Osteocyte (in vitro differentiated cells): ENCODE measurements around the gene MMS19. TPM values are rescaled to one million over a fixed set of nuclear protein-coding genes. Genes with fewer than 3 reads are reported as not detected.

ENCODE experiments used
- DNase-seq: peaks from one replicate; pipeline ENCODE4 v3.0.0; 2021; ENCODE audit warnings: mixed read lengths; ENCODE audit not compliant: unreplicated experiment; ENCODE audit errors: extremely low spot score
- H3K27ac Mint-ChIP-seq: one replicate; pipeline ENCODE4 v1.8.0; 2021; ENCODE audit warnings: mild to moderate bottlenecking, mixed read lengths; ENCODE audit not compliant: unreplicated experiment
- H3K27me3 Mint-ChIP-seq: one replicate; pipeline ENCODE4 v1.8.0; 2021; ENCODE audit warnings: mixed read lengths; ENCODE audit not compliant: unreplicated experiment
- H3K36me3 Mint-ChIP-seq: one replicate; pipeline ENCODE4 v1.8.0; 2021; ENCODE audit warnings: mixed read lengths; ENCODE audit not compliant: unreplicated experiment
- H3K4me1 Mint-ChIP-seq: one replicate; pipeline ENCODE4 v1.8.0; 2021; ENCODE audit warnings: mixed read lengths; ENCODE audit not compliant: unreplicated experiment
- H3K4me3 Mint-ChIP-seq: one replicate; pipeline ENCODE4 v1.8.0; 2021; ENCODE audit warnings: mild to moderate bottlenecking, moderate library complexity, mixed read lengths; ENCODE audit not compliant: unreplicated experiment
- H3K9me3 Mint-ChIP-seq: one replicate; pipeline ENCODE4 v1.8.0; 2021; ENCODE audit warnings: mixed read lengths; ENCODE audit not compliant: unreplicated experiment
- total RNA-seq: library from RNA; stranded (reverse); gene quantifications from 2 replicates; pipeline ENCODE4 v1.2.1, GENCODE V29; 2021
- TF ChIP-seq, protein P1 (sequence below): fragments of 200-600 bp; sonication (generic); IDR thresholded peaks from 2 replicates; pipeline ENCODE4 v1.5.0; 2021; ENCODE audit warnings: antibody characterized with exemption, mild to moderate bottlenecking, moderate library complexity

The MMS19 gene
- total RNA-seq, 1 donor from 2014 or later, result 71.1 TPM

DNA sequence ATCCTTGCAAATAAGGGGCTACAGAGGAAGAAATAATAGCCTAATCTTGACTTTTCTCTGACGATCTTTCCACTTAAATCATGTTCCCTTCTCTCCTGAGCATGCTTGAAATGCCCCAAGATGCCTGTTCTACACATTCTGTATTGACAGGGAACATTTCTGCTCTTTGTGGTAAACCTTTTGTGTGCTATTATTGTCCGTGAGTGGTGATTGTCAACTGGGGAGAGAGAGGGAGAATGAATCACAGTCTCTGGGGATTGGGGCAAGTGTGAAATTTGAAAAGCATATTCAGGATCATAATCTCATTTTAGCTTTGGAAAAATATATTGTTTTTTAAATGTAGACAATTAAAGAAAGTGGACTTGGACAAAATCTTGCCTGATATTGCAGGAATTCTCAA, 21.1 kb upstream of the MMS19 start:
- no peak overlapping the region for H3K4me3 Mint-ChIP-seq
- TF ChIP-seq, protein P1, sequence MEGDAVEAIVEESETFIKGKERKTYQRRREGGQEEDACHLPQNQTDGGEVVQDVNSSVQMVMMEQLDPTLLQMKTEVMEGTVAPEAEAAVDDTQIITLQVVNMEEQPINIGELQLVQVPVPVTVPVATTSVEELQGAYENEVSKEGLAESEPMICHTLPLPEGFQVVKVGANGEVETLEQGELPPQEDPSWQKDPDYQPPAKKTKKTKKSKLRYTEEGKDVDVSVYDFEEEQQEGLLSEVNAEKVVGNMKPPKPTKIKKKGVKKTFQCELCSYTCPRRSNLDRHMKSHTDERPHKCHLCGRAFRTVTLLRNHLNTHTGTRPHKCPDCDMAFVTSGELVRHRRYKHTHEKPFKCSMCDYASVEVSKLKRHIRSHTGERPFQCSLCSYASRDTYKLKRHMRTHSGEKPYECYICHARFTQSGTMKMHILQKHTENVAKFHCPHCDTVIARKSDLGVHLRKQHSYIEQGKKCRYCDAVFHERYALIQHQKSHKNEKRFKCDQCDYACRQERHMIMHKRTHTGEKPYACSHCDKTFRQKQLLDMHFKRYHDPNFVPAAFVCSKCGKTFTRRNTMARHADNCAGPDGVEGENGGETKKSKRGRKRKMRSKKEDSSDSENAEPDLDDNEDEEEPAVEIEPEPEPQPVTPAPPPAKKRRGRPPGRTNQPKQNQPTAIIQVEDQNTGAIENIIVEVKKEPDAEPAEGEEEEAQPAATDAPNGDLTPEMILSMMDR, result no peak
- H3K36me3 Mint-ChIP-seq, result no peaks in the 10 kb centered on the region
- peak overlapping the region; percentile 1 for H3K27ac Mint-ChIP-seq
- no peaks in the 10 kb centered on the region for H3K27me3 Mint-ChIP-seq
- H3K9me3 Mint-ChIP-seq, result no peaks in the 10 kb centered on the region
- peaks cover 34% of the 10 kb centered on the region for H3K4me1 Mint-ChIP-seq
- DNase-seq, result no peak

DNA sequence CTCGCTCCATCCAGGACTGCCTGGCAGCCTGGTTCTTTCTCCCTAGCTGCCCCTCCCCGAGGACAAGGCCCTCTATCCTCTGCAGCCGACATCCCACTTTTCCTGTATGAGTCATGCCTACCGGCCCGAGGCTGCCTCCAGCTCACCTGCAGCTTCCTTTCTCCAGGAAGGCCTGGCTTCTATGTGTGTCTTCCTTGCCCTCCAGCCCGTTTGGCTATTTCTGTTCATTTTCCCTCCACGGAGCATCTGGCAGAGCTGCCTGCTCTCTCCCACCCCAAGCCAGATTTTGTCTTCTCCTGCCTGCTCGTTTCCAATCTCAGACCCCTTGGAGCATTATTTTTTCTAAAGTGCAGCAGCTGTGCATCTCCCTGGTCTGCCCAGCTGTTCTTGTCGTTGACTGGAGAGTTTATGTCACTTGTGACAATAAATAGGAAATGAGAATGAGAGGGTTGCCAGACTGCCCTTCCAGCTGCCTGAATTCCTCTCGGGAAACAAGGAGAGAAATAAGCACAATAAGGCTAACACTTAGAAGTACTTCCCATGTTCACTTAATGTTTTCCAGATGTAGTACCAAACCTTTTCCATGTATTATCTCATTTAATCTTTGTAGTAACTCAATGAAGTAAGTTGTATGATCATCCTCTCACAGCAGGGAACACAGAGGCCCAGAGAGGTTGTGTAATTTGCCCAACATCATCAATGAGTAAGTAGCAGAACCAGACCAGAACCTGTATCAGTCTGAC, 20.2 kb upstream of the MMS19 start:
- DNase-seq, result no peak
- Mint-ChIP-seq H3K4me1 (peaks cover 34% of the 10 kb centered on the region), H3K27me3 (no peaks in the 10 kb centered on the region), H3K27ac (peak overlapping the region; percentile 62), H3K4me3 (no peak overlapping the region), H3K9me3 (no peaks in the 10 kb centered on the region), H3K36me3 (no peaks in the 10 kb centered on the region)
- TF ChIP-seq, protein P1, result no peak

DNA sequence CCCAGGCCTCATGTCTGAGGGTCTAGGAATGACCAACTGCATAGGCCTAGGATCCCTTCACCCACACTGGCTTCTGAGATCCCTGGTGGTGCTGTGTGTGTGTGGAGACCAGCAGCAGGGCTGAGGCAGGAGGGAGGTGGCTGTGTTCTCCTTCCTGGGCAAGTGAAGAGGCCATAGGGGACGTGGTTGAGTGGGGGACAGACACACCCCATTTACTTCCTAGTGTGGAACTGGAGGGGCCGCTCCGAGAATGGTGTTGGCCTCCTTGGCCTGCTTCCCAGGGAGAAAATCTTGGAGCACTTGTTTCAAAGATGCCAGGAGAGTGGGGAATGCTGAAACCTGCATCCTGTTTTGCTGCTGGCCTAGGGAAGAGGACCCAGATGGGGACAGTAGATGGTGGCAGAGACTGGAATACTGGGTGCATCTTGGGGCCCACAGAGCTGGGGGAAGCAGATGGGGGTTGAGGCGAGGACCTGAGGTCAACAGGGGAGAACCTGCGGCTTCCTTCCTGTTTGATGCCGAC, 19.6 kb upstream of the MMS19 start:
- no peak overlapping the region for H3K4me3 Mint-ChIP-seq
- peaks cover 39% of the 10 kb centered on the region for H3K4me1 Mint-ChIP-seq
- H3K9me3 Mint-ChIP-seq, result no peaks in the 10 kb centered on the region
- TF ChIP-seq, protein P1, result no peak
- H3K36me3 Mint-ChIP-seq, result no peaks in the 10 kb centered on the region
- peak overlapping the region; percentile 21 for H3K27ac Mint-ChIP-seq
- H3K27me3 Mint-ChIP-seq, result no peaks in the 10 kb centered on the region
- DNase-seq, result no peak

DNA sequence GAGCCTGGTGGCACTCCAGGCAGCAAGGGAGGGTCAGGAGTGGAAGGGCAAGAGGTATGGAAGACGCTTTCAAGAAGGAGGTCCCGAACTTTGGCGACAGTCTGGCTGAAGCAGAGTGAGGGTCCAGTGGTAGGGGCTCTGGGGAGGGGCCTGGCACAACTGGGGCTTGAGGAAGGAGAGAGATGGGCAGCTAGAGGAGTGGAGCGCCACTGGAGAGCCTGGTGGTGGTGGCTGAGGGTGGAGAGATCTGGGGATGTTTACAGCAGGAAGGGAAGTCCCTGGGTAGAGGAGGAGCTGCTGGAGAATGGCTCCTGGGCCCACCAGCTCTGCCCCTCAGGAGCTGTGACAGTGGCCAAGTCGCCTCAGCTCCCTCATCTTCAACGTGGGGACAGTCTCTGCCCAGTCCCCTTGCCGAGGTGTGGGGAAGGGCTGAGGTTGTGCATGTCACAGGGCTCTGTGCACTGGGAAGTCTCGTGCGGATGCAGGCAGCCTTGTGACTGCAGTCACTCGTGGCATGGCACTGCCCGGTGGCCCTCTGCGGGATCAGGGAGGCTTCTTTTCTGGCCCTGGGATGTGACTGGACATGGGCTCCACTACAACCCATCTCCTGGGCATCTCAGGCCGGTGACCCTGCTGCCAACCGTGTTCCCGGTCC, 19.0 kb upstream of the MMS19 start:
- Mint-ChIP-seq H3K36me3 (no peaks in the 10 kb centered on the region), H3K4me3 (no peak overlapping the region), H3K27me3 (no peaks in the 10 kb centered on the region), H3K4me1 (peaks cover 40% of the 10 kb centered on the region), H3K9me3 (no peaks in the 10 kb centered on the region), H3K27ac (peak overlapping the region; percentile 59)
- DNase-seq, result no peak
- TF ChIP-seq, protein P1, result no peak

DNA sequence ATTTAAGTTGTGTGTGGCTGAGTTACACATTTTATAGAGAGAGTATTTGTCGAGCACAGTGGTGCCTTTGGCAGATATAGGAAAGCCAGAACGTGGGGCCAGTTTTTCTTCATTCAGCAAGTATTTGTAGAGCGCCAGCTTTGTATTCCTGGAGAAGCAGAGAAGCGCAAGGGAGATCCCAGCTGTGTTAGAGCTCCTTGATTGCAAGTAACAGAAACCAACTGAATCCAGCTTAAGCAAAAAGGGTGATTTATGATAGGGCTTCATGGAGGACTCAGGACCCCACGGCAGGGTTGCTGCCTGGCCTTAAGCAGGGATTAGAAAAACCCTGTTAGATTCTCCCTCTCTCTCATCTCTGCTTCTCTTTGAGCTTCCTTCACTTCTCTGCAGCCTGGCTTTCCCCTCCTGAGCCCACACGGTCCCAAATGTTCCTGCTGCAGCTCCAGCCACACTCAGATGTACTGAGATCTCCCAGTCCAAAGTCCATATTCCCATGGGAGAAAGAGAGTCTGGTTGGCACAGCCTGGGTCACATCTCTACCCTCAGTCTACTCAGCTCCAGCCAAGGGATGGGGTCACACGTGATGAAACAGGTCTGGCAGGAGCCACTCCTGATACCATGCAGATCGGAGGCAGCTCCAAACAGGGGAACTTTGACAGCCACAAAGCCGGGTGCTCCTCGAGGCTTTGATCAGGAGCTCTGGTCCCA, 17.2 kb upstream of the MMS19 start:
- Mint-ChIP-seq H3K36me3 (no peaks in the 10 kb centered on the region), H3K27me3 (no peaks in the 10 kb centered on the region), H3K27ac (no peak overlapping the region), H3K4me1 (peaks cover 40% of the 10 kb centered on the region), H3K9me3 (no peaks in the 10 kb centered on the region), H3K4me3 (no peak overlapping the region)
- DNase-seq, result no peak
- TF ChIP-seq, protein P1, result no peak
